GM18505 (cell line): ENCODE data around the gene CFAP97D2.

ENCODE experiments used
- ATAC-seq: cut with Tn5 transposase; IDR thresholded peaks from one replicate; pipeline ENCODE4 v1.9.1; 2021; ENCODE audit not compliant: unreplicated experiment
- POLR2A ChIP-seq: IDR thresholded peaks from 4 replicates; pipeline ENCODE4 v1.6.1; 2011; ENCODE audit warnings: borderline replicate concordance; ENCODE audit not compliant: insufficient read depth, insufficient read length; ENCODE audit errors: extremely low read depth

CFAP97D2 gene

GRCh38 chr13:114136576-114136975 lies 42.5 kb upstream of the CFAP97D2 start:
- no peak for ATAC-seq
- TF ChIP-seq POLR2A = no peak

GRCh38 chr13:114140131-114140905 lies 38.7 kb upstream of the CFAP97D2 start:
- no peak for ATAC-seq

DNA sequence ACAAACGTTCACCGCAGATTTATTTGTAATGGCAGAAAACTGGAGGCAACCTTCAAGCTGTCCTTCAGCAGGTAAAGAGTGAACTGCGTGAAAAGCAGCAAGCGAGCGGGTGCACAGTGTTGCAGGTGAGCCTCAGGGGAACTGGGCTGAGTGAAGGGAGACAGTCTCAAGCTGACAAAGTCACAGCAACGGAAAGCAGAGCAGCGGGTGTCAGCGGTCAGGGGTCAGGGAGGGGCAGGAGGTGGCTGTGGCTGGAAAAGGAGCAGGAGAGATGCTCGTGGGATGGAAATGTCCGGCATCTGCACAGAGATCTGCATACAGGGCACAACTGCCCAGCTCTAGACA lies 38.2 kb upstream of the CFAP97D2 start:
- TF ChIP-seq POLR2A = no peak
- ATAC-seq = no peak

More at GRCh38 chr13:114140131-114140905, 38.7 kb upstream of the CFAP97D2 start:
- no peak for TF ChIP-seq POLR2A

- no peak for ATAC-seq
- no peak for TF ChIP-seq POLR2A
These were observed 37.6 kb upstream of the CFAP97D2 start for GRCh38 chr13:114141261-114141996.

DNA sequence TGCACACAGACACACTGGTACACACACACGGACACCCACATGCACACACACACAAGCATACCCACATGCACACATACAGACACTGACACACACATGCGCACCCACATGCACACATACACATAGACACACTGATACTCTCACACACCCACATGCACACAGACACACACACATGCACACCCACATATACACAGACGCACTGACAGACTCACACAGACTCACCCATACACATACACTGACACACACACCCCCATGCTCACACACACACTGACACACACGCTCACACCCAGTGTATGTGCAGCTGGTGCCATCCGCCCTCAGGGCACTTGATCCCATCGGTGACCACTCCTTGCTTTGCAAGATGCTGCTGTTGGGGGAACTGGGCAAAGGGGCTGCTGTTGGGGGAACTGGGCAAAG lies 36.9 kb upstream of the CFAP97D2 start:
- no peak for ATAC-seq
- TF ChIP-seq POLR2A = no peak

DNA sequence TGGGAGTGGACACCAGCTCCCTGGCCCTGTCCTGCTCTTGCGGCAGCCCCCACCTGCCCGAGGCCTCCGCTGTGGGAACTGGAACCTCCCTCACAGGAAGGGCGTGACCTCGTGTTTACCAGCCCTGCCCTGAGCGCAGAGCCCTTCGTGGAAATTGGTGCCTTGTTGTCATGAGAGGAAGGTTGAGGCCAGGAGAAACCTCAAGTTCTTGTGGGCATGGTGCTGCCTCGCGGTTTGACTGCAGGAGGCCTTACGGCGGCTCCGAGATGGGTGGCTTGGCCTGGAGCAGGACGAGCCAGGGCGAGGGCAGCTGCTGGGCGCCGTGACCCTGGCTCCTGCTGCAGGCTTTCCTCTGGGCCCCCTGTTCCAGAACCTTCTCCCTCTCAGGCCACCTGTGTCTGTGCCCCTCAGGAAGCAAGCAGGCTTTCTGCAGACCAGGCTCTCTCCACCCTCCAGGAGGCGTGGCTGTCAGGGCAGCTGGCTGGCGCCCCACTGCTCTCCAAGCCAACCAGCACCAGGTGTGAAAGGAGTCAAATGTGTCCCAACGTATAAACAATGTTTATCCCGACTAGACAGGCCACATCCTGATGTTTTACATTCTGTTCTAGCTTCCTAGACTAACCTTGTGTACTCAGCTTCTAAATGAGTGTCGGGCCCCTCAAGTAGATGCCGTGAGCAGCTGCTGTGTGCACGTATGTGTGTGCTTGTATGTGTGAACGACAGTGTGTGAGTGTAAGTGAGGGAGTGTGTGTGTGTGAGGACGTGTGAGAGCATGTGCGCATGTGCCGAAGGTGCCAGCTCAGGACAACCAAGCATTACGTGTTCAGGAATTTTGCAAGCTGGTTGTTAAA lies 36.2 kb upstream of the CFAP97D2 start:
- no peak for ATAC-seq
- TF ChIP-seq POLR2A = no peak

DNA sequence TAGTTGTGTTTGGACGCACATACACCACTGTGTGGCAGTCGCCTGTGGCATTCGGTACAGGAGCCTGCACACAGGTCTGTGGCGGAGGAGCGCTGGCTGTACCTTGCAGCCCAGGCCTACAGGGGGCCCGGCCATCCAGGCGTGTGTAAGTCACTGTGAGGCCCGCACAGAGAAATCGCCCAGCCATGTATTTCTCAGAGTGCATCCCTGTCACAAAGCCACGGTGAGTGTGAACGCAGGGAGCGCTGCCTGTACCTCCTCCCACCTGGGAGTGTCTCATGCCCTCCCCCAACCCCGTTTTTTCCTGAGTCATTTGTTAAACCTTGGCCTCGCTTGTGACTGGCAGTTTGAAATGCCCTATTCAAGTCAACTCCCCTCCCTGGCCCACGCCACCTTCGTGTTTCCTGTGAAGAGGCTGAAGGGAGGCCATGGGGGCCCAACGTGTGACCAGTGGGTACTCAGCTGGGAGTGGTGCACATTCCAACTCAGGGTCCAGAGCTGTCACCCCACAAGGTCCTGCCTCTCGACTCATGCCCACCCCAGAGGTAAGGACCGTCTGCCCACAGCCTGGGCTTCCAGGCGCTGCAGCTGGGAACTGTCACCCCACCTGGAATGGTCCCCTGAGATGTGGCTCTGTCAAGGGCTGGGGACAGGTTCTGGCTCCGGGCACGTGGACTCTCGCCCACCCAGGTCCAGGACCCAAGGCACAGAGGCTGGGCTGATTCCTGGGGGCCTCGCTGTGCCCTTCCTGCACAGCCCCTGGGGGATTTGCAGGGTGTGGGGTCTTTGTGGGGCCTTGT lies 35.1 kb upstream of the CFAP97D2 start:
- no peak for ATAC-seq

DNA sequence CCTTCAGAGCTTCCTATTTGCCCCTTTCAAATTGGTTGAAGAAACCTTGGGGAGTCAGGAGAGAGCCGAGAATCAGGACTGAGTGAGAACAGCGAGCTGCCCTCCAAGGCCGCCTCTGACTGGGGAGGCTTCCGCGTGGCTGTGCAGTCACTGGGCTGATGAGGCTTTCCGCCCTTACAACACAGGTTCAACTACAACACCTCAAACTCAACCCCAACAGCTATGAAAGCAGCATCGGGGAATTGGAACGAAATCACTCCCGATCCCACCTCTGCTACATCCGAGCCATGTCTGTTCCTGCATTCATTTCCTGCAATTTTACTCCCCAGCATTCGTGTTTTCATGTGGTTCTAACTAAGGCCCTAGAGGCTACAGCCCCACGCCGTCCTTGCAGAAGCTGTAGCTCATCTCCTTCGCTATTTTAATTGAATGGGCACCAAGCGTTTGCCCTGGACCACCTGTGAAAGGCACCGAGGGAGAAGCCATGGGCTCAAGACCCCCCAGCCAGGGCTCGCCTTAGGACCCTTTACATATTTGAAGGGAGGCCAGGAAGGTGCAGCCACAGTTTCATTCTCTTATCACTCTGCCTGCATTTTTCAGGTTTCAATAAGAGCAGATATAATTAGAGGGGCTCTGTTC lies 34.3 kb upstream of the CFAP97D2 start:
- TF ChIP-seq POLR2A = no peak
- no peak for ATAC-seq

More for the DNA sequence above, 35.1 kb upstream of the CFAP97D2 start:
- no peak for TF ChIP-seq POLR2A

DNA sequence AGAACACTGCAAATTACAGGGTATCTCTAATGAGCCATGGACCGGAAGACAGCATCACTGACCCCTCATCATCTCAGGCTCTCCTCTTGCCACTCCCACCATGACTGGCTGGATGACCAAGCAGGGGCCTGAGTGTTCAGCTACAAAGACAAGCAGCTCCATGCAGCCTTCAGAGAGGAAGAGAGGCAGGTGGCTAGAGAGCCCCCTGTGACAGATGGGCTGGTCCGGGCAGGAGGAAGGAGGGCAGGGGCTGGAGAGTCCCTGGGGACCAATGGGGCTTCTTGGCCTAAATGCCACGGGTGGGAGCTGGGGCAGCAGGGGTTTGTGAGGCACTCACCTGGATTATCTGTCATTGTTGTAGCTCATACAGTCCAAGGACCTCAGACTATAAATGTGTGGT lies 33.8 kb upstream of the CFAP97D2 start:
- ATAC-seq = no peak
- no peak for TF ChIP-seq POLR2A

DNA sequence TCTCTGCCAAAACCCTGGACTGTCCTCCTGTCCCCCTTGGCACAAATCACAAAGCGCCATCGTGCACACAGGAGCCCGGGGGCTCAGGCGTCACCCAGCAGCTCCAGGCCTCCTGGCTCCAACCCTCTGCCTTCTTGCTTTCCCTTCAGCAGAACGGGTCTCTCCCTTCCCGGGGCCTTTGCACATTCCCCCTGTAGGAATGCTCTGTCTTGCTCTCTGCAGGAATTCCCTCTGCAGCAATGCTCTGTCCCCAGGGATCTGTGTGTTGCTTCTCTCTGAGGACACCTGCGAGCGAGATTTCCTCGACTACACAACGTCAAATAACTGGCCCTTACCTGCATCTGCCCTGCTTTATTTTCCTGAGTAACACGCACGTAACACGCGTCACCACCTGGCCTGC lies 33.3 kb upstream of the CFAP97D2 start:
- TF ChIP-seq POLR2A = no peak
- ATAC-seq = no peak

DNA sequence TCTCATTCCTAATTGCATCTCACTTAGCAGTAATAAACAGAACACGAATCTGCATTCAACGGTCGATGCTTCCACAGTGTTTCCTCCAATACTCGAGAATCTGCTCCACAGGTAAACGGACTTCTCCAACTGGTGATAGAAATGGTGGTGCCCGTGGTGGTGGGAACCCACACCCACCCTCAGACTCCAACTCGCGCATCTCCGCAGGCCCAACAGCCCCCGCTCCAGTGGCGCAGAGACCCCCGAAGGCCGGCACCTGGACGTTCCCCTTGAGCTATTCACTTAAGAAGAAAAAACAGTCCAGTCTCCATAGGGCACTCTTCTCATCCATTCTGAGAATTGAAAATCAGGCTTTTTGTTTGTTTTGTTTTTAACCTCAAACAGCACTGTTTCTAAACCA lies 32.9 kb upstream of the CFAP97D2 start:
- no peak for TF ChIP-seq POLR2A
- no peak for ATAC-seq

DNA sequence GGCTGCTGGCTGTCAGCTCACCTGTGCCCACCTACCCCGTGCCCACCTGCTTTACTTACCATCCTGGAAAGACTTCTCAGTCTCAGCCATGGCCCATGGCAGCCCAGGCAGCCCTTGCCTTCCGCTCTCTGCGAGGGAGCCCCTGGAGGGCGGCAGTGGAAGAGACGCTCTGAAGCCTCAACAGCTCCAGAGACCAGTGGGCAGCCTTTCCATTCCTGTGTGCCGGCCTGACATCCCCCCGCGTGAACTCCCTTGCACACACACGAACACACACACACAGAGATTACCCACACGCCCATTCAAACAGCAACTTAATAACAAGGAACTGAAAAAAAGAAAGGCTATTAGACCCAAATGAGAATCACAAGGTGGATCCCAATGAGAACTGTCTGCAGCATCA lies 32.4 kb upstream of the CFAP97D2 start:
- ATAC-seq = no peak
- TF ChIP-seq POLR2A = no peak
